Astrocyte of the cerebellum (primary cell): ENCODE results near the gene MGAT5.

ENCODE experiments used
- DNase-seq: peaks from one replicate; pipeline ENCODE4 v3.0.0-alpha.2; 2011; ENCODE audit warnings: low read depth
- H3K4me3 ChIP-seq: 2 replicates; pipeline ENCODE4 v1.5.1; 2011; ENCODE audit warnings: mild to moderate bottlenecking, low read depth, low read length, moderate library complexity
- in situ Hi-C: cut with HindIII; loops from 2 replicates; pipeline ENCODE4 v1.10.0; 2017; ENCODE audit warnings: low sequenced_read_pairs
- TF ChIP-seq, protein P1 (sequence below): IDR thresholded peaks from 2 replicates; pipeline ENCODE4 v1.5.1; 2012; ENCODE audit warnings: low read length, low read depth, moderate library complexity, mild to moderate bottlenecking; ENCODE audit errors: missing control alignments

MGAT5 gene

DNA sequence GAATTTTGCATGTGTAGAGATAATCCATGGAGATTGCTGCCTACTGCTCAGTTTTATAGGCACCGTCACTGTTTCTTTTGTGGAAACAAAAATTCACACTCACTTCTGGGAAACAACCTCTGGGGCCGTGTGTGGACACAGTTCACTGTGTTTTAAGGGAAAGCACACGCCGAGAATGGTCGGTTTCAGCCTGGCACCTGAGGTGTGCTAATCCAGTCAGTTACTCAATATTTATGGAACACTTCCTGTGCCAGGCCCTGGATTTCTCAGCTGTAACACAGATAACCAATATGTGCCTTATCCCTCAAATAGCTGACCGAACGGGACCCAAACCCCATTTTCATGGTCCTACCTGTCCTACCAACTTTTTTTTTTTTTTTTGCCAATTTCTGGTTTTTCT lies 179.6 kb downstream of the MGAT5 start:
- no peak for DNase-seq
- no peak overlapping the region for H3K4me3 ChIP-seq
- in situ Hi-C loops = no loop called here
- TF ChIP-seq, protein P1, sequence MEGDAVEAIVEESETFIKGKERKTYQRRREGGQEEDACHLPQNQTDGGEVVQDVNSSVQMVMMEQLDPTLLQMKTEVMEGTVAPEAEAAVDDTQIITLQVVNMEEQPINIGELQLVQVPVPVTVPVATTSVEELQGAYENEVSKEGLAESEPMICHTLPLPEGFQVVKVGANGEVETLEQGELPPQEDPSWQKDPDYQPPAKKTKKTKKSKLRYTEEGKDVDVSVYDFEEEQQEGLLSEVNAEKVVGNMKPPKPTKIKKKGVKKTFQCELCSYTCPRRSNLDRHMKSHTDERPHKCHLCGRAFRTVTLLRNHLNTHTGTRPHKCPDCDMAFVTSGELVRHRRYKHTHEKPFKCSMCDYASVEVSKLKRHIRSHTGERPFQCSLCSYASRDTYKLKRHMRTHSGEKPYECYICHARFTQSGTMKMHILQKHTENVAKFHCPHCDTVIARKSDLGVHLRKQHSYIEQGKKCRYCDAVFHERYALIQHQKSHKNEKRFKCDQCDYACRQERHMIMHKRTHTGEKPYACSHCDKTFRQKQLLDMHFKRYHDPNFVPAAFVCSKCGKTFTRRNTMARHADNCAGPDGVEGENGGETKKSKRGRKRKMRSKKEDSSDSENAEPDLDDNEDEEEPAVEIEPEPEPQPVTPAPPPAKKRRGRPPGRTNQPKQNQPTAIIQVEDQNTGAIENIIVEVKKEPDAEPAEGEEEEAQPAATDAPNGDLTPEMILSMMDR = no peak

- TF ChIP-seq, protein P1 = no peak
- no peak overlapping the region for H3K4me3 ChIP-seq
- DNase-seq = no peak
- in situ Hi-C loops = no loop called here
Observed at GRCh38 chr2:134433979-134434378, 180.1 kb downstream of the MGAT5 start.

- in situ Hi-C loops = no loop called here
- DNase-seq = no peak
Observed at GRCh38 chr2:134435505-134435904, 181.6 kb downstream of the MGAT5 start.

GRCh38 chr2:134435936-134436335 lies 182.1 kb downstream of the MGAT5 start:
- TF ChIP-seq, protein P1 = no peak
- no peak for DNase-seq
- in situ Hi-C loops = no loop called here

More at GRCh38 chr2:134435505-134435904, 181.6 kb downstream of the MGAT5 start:
- TF ChIP-seq, protein P1 = no peak
- H3K4me3 ChIP-seq = no peak overlapping the region

GRCh38 chr2:134436706-134437105 lies 182.8 kb downstream of the MGAT5 start:
- no peak overlapping the region for H3K4me3 ChIP-seq
- in situ Hi-C loops = no loop called here
- TF ChIP-seq, protein P1 = no peak
- no peak for DNase-seq

More at GRCh38 chr2:134435936-134436335, 182.1 kb downstream of the MGAT5 start:
- H3K4me3 ChIP-seq = no peak overlapping the region

GRCh38 chr2:134438371-134438770 lies 184.5 kb downstream of the MGAT5 start:
- in situ Hi-C loops = no loop called here
- no peak for DNase-seq
- TF ChIP-seq, protein P1 = no peak
- H3K4me3 ChIP-seq = no peak overlapping the region
